NCI-H345 treated with DMSO at 0.1 percent for 48 hours (cell line): ENCODE results near the gene TMTC1.
"Not testable (repeated sequence)": the region's sequence is repeated elsewhere in the genome, so short reads cannot be mapped to it uniquely, and the experiment has no call there.

Experiments
- DNase-seq: peaks from one replicate; lab custom pipeline; 2025; ENCODE audit not compliant: unreplicated experiment; lab: John Stamatoyannopoulos, UW

The TMTC1 gene

DNA sequence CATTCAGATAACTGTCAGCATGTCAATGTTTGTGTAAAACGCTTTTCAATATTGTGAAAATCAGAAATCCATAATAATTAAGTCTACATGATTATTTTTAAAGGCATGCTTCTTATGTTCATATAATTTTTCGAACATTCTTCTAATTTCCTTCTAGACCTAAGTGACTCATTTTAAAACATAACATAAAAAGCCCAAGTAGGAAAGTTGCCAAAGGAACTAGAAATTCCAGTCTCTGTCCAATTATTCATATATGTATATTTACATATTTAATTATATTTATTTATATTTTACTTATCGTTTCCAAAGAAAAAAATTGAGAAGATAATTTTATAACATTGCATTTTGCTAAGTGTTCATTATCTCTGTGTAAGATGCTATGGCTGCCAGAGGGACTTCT lies 110.4 kb downstream of the TMTC1 start:
- no peak for DNase-seq

DNA sequence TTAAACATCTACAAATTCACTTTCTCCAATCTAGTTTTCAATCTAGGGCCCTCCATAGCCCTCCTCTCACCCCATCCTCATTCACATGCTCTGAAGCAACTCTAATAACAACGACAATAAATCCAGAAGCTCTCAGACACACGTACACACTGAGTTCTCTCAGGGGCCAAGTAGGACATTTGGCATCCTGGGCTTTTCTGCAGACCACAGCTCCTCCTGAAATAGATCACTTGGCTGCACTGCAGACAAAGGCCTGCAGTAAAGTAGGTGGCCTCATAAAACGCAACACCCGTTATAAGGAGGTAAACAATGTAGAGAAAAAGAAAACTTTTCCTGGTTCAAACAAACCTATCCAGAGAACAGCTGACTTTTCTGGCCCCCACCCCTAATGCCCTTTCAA lies 111.2 kb downstream of the TMTC1 start:
- no peak for DNase-seq

- DNase-seq: no peak
Measured at GRCh38 chr12:29671742-29672141, 112.0 kb downstream of the TMTC1 start.

DNA sequence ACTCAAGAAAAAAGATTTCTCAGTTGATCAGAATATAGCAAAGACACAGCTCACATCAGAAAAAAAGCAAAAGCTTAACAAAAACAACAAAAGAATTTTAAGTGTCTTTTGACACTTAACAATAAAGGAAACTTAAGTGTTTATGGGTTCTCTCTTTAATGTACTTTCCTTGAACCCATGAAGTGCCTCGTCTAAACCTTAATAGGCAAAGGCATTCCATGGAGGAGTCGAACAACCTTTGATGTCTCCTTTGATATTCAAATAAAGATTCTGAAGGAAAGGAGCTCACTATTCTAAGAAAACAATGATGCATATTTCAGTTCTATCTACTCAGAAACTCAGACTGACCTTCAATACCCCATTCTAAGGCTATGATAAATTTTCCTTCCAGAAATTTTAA lies 116.7 kb downstream of the TMTC1 start:
- no peak for DNase-seq

- DNase-seq: no peak
Measured at GRCh38 chr12:29665107-29665506, 118.6 kb downstream of the TMTC1 start.

DNA sequence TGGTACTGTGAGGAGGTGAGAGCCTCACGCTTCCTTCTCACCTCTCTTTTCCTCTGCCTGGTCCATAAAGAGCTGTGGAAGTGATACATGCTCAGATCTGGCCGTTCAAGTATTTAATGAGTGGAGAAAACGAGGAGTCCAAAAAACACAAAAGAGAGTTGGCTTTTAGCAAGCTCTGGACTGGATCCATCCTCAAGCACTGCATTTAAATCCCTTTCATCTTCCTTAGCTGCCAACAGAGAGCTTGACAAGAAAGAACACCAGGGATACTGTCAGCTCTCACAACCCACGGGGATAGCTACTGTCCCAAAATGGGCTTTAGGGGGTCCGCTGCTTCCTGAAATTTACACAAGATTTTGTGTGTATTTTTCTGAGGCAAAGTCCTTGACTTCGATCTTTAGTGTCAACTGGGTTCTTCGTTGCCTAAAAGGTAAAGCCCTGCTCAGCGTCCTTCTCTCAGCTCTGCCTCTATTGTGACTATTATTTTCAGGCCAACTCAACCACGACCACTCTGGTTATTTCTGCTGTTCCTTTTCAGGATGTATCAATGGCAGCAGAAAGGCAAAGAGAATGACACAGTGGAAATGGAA lies 120.9 kb downstream of the TMTC1 start:
- peak; percentile 48 for DNase-seq

- no peak for DNase-seq
Measured at GRCh38 chr12:29660847-29661246, 122.9 kb downstream of the TMTC1 start.

DNA sequence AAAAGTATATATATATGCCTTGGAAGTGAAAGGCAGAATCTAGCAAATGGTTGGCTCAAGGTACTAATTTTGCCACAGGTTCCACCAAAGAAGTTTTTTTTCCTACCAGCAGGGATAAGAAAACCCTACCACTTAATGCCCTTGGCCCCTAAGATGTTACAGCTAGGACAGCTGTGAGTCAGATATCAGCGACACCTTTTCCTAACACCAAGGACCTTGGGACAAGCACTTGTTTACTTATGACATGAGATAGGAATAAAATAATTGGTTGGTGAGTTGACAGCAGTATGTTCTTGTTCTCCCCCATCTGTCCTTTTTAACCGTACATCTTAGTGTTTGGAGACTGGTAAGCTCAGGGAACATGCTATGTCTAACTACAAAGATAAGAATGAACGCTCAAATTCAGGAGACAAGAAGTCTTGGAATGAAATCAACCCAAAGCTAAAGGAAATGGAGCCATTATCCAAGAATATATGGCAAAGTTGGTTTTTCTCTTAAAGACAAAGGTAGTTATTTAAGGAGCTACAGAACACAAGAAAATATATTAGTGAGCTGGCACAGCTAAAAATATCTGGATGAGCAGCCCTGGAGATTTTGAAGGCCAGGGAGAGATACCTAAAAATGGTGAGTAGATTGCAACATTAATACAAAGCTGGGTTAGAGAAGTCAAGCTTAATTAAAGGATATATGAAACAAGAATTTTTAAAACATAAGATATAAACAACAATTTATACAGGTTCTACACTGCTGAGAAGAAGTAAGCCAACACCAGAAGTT lies 126.8 kb downstream of the TMTC1 start:
- no peak for DNase-seq

DNA sequence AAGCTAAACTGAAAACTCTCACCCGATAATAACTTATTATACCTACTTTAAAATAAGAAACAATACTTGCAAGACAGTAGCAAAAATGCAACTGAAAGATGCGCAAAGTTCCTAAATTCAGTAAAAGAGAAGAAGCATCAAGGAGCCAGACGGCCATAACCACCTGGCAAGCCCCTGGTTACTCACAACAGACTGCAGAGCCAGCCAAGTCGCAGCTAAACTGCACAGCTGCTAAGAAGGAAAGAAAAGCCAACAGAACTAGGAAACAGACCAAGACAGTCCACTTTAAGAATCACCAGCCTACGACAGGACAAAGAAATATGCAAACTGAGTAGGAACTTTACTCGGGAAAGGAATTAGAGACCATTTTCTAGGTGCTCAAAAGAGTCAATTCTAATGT lies 127.9 kb downstream of the TMTC1 start:
- DNase-seq: no peak

GRCh38 chr12:29653286-29653685 lies 130.5 kb downstream of the TMTC1 start:
- DNase-seq: no peak

GRCh38 chr12:29650371-29650770 lies 133.4 kb downstream of the TMTC1 start:
- no peak for DNase-seq

GRCh38 chr12:29649722-29650121 lies 134.0 kb downstream of the TMTC1 start:
- no peak for DNase-seq

DNA sequence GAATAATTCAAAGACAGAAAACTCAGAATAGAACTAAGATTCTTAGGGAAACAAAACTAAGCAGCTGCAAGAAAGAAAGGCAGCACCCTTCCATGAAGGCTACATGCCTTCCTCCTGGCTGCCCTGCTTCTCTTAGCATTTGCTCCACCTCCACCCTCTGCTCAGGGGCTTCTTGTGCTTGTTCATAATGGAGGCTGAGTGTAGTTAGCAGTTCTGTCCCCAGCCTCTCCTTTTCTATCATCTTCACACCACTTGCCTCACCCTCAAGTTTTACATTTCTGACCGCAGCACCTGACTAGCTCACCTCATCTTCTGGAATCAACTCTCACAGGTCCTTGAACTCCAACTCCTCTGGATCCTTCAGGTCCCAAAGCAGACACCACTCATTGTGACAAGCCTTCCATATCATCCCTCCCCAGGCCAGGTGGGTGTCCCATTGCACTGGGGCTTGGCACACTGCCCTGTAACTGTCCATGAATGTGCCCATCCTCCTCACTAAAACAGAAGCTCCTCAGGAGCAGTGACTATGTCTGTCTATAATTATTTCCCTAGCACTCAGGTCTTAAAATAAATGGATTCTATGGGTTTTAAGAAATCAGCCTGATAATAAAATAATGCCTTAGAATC lies 139.1 kb downstream of the TMTC1 start:
- no peak for DNase-seq

GRCh38 chr12:29640589-29641345 lies 143.0 kb downstream of the TMTC1 start:
- DNase-seq: no peak

GRCh38 chr12:29639893-29640495 lies 143.7 kb downstream of the TMTC1 start:
- no peak for DNase-seq

DNA sequence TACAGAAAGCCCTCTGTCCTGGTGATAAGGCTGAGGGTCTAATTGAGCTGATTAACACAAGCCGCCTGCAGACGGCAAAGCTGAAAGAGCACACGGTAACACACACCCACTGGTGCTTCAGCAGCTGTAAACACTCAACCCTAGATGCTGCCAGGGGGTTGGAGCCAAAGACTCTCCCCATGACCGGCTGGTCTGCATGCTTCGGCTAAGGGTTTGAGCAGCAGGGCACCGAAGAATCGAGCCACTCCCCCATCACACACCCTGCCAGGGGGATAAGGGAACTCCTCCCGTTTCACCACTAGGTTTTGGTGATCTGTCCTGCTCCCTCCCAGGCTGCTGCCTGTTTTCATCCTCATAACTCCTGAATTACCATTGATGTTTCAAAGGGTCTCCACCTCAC lies 145.2 kb downstream of the TMTC1 start:
- DNase-seq: no peak

- DNase-seq: no peak
Measured at GRCh38 chr12:29634057-29634456, 149.7 kb downstream of the TMTC1 start.

DNA sequence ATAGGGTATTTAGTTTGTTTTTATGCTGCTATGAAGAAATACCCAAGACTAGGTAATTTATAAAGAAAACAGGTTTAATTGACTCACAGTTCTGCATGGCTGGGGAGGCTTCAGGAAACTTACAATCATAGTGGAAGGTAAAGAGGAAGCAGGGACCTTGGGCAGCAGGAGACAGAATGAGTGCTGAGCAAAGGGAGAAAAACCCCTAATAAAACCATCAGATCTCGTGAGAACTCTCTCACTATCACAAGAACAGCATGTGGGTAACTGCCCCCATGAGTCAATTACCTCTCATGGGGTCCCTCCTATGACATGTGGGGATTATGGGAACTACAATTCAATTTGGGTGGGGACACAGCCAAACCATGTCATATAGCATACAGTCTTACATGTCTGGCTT lies 153.6 kb downstream of the TMTC1 start:
- DNase-seq: not testable (repeated sequence)

DNA sequence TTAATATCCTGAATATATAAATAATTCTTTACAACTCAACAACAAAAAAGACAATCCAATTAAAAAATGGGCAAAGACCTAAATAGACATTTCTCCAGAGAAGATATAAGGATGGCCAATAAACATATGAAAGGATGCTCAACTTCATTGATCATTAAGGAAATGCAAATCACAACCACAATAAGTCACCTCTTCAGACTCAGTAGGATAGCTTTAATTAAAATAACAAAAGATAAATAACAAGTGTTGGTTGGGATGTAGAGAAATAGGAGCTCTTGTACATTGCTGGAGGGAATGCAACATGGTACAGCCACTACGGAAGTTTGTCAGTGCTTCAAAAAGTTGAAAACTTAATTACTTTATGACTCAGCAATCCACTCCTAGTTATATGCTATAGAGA lies 156.5 kb downstream of the TMTC1 start:
- DNase-seq: no peak

DNA sequence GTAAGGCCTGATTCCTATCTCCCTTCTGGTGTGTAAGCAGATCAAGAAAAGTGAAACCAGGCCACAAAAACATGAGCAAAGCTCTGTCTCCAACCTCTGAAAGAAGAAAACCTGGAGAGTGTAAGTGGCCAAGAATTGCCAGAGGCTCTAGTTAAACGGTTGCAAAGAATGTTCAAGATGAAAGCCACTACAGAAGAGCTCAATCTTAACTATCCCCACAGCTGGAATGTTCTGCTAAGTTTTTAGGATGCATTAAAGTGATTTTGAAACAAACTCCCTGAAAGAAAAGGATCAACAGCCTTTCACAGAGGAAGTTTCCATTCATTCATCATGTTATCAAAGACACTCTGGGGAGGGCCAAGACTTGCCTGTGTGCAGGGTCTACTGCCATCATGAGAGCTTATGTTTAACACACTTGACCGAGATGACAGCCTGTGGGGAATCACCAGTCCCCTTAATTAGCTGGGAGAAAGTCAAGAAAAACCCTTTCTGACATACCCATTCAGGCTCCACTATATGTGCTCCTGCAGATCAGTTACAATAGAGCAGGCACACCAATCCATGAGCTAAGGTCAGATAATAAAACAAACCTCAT lies 158.3 kb downstream of the TMTC1 start:
- DNase-seq: no peak

- DNase-seq: no peak
Measured at GRCh38 chr12:29622251-29622650, 161.5 kb downstream of the TMTC1 start.
